A549 treated with ZK216348 at 1 μM for 4 hours (cell line): ENCODE data around the gene MARCOL. TPM values are rescaled to one million over a fixed set of nuclear protein-coding genes. Genes with fewer than 3 reads are reported as not detected.

Experiments used
- total RNA-seq: library from RNA; stranded (reverse); fragments of 200-300 nt; extraction: Qiagen RNA extraction; gene quantifications from 5 replicates; pipeline ENCODE4 v1.2.3, GENCODE V29; 2022; ENCODE audit warnings: low read depth

Gene MARCOL
- total RNA-seq = not detected in 5 replicates

GRCh38 chr5:148238418-148238794, at the start of gene MARCOL:
Gene MARCOL, plus strand, starts transcription at chr5:148238525. Its CDS starts 73 bp downstream, at chr5:148238598.

GRCh38 chr5:148202531-148203203, 35.7 kb upstream of the MARCOL start, which contains the start of gene SPINK6:
Gene SPINK6, plus strand, starts transcription at chr5:148203042. Its CDS starts 55 bp downstream, at chr5:148203097.

GRCh38 chr5:148268566-148268965, 30.2 kb downstream of the MARCOL start, which contains the start of gene SPINK13:
Gene SPINK13, plus strand, starts transcription at chr5:148268794. Its CDS starts 1,279 bp downstream, at chr5:148270073.

Other genes with a start within 250 kb of the MARCOL start
- gene SPINK5, start 174.5 kb upstream of the MARCOL start, total RNA-seq = not detected in 5 replicates
- not detected in 5 replicates for gene SPINK14, start 70.0 kb upstream of the MARCOL start, total RNA-seq
- 0.52 to 1.7 TPM (median 0.65 TPM) in 3 of 5 replicates, not detected in the others for gene SPINK6, start 35.5 kb upstream of the MARCOL start, total RNA-seq
- gene SPINK13, start 30.3 kb downstream of the MARCOL start, total RNA-seq = not detected in 5 replicates
- not detected in 5 replicates for gene SPINK7, start 73.9 kb downstream of the MARCOL start, total RNA-seq
- not detected in 5 replicates for gene SPINK9, start 97.0 kb downstream of the MARCOL start, total RNA-seq
- 14.7 to 20.6 TPM (median 20.4 TPM) in 5 replicates for gene FBXO38, start 145.4 kb downstream of the MARCOL start, total RNA-seq